ENCODE measurements around the gene SQSTM1. TPM values are rescaled to one million over a fixed set of nuclear protein-coding genes. Genes with fewer than 3 reads are reported as not detected.

Gene SQSTM1
- total RNA-seq, 1 experiment from 2014 or later, result 715 TPM

DNA sequence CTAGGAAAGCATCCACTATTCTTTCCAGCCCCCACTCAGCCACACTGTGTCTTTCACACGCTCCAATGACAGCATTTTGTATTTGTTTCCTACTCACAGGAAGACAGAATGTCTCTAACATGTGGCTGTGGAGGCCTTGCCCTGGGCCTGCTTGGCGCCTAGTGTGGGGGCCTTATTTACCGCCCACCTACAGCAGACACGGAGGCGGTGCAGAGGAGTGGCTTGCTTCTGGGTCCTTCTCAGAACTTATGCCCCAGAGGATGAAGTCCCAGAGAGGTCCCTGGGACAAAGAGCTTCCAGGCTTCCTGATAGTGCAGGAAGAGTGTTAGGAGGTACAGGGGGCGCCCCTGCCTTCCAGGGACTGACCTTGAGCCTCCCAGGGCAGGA, 46.4 kb downstream of the SQSTM1 start:
- Histone ChIP-seq H3K9me2 (ENCODE audit: insufficient read depth) (no peaks in the 10 kb centered on the region), H3K9me3 (ENCODE audit: insufficient read depth, low read depth) (no peaks in the 10 kb centered on the region), H3K4me3 (no peak overlapping the region), H3K4me1 (replicated peaks; ENCODE audit: insufficient read depth) (no peaks in the 10 kb centered on the region), H2AFZ (no peak overlapping the region), H4K20me1 (ENCODE audit: insufficient read depth) (no peaks in the 10 kb centered on the region), H3K27ac (no peak overlapping the region), H3K27me3 (ENCODE audit: insufficient read depth, low read depth) (no peaks in the 10 kb centered on the region), H3K36me3 (ENCODE audit: low read depth) (no peaks in the 10 kb centered on the region), H3K79me2 (ENCODE audit: low read depth) (no peaks in the 10 kb centered on the region), H3K4me2 (no peak overlapping the region), H3F3A (ENCODE audit: insufficient read depth, low read depth) (no peaks in the 10 kb centered on the region)
- no peak for DNase-seq
- ChIA-PET CTCF (no interaction called here), POLR2A (ENCODE audit: unreplicated experiment) (no interaction called here)
- no TSS peak for BruUV-seq (replicated peaks)
- TF ChIP-seq, protein P1, sequence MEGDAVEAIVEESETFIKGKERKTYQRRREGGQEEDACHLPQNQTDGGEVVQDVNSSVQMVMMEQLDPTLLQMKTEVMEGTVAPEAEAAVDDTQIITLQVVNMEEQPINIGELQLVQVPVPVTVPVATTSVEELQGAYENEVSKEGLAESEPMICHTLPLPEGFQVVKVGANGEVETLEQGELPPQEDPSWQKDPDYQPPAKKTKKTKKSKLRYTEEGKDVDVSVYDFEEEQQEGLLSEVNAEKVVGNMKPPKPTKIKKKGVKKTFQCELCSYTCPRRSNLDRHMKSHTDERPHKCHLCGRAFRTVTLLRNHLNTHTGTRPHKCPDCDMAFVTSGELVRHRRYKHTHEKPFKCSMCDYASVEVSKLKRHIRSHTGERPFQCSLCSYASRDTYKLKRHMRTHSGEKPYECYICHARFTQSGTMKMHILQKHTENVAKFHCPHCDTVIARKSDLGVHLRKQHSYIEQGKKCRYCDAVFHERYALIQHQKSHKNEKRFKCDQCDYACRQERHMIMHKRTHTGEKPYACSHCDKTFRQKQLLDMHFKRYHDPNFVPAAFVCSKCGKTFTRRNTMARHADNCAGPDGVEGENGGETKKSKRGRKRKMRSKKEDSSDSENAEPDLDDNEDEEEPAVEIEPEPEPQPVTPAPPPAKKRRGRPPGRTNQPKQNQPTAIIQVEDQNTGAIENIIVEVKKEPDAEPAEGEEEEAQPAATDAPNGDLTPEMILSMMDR (conservative IDR thresholded peaks at IDR 0.05), result no peak
- no peak for TF ChIP-seq EZH2 (IDR thresholded peaks at IDR 0.05; ENCODE audit: low read depth)
- intact Hi-C loops (cut with micrococcal nuclease; ENCODE audit: unreplicated experiment), result no loop called here

GRCh38 chr5:179867476-179867875, 46.8 kb downstream of the SQSTM1 start:
- Histone ChIP-seq H3K36me3 (ENCODE audit: low read depth) (no peaks in the 10 kb centered on the region), H3K27ac (no peak overlapping the region), H3K79me2 (ENCODE audit: low read depth) (no peaks in the 10 kb centered on the region), H3K27me3 (ENCODE audit: insufficient read depth, low read depth) (no peaks in the 10 kb centered on the region), H2AFZ (no peak overlapping the region), H3K9me3 (ENCODE audit: insufficient read depth, low read depth) (no peaks in the 10 kb centered on the region), H3K4me3 (no peak overlapping the region), H4K20me1 (ENCODE audit: insufficient read depth) (no peaks in the 10 kb centered on the region), H3F3A (ENCODE audit: insufficient read depth, low read depth) (no peaks in the 10 kb centered on the region), H3K4me1 (replicated peaks; ENCODE audit: insufficient read depth) (no peaks in the 10 kb centered on the region), H3K4me2 (no peak overlapping the region), H3K9me2 (ENCODE audit: insufficient read depth) (no peaks in the 10 kb centered on the region)
- no TSS peak for BruUV-seq (replicated peaks)
- POLR2A ChIA-PET (ENCODE audit: unreplicated experiment), result no interaction called here
- intact Hi-C loops (cut with micrococcal nuclease; ENCODE audit: unreplicated experiment), result no loop called here
- DNase-seq, result no peak
- CTCF ChIA-PET, result no interaction called here
- no peak for TF ChIP-seq EZH2 (IDR thresholded peaks at IDR 0.05; ENCODE audit: low read depth)
- TF ChIP-seq, protein P1 (conservative IDR thresholded peaks at IDR 0.05), result no peak

GRCh38 chr5:179868541-179868940, 47.8 kb downstream of the SQSTM1 start:
- TF ChIP-seq, protein P1 (conservative IDR thresholded peaks at IDR 0.05), result no peak
- no peak for TF ChIP-seq EZH2 (IDR thresholded peaks at IDR 0.05; ENCODE audit: low read depth)
- Histone ChIP-seq H3K4me1 (replicated peaks; ENCODE audit: insufficient read depth) (no peaks in the 10 kb centered on the region), H3K4me2 (no peak overlapping the region), H2AFZ (no peak overlapping the region), H3K27me3 (ENCODE audit: insufficient read depth, low read depth) (no peaks in the 10 kb centered on the region), H3F3A (ENCODE audit: insufficient read depth, low read depth) (no peaks in the 10 kb centered on the region), H3K27ac (no peak overlapping the region), H3K79me2 (ENCODE audit: low read depth) (no peaks in the 10 kb centered on the region), H3K36me3 (ENCODE audit: low read depth) (no peaks in the 10 kb centered on the region), H3K4me3 (no peak overlapping the region), H4K20me1 (ENCODE audit: insufficient read depth) (no peaks in the 10 kb centered on the region), H3K9me2 (ENCODE audit: insufficient read depth) (no peaks in the 10 kb centered on the region), H3K9me3 (ENCODE audit: insufficient read depth, low read depth) (no peaks in the 10 kb centered on the region)
- no TSS peak for BruUV-seq (replicated peaks)
- intact Hi-C loops (cut with micrococcal nuclease; ENCODE audit: unreplicated experiment), result no loop called here
- POLR2A ChIA-PET (ENCODE audit: unreplicated experiment), result no interaction called here
- CTCF ChIA-PET, result no interaction called here
- DNase-seq, result no peak

All from PC-9 (cell line).